HepG2 (cell line): ENCODE data around the gene CDC42BPG.

Experiments used
- EZH2 ChIP-seq: conservative IDR thresholded peaks from 2 replicates; pipeline ENCODE4 v1.6.1; 2012; ENCODE audit warnings: mild to moderate bottlenecking, low read depth, low read length, moderate library complexity
- FOSL2 ChIP-seq: sonication (generic); formaldehyde crosslinking; IDR thresholded peaks from 2 replicates; pipeline ENCODE4 v1.4.0; 2020; ENCODE audit warnings: missing genetic modification reagents
- HNRNPLL ChIP-seq: fragments of 200-400 bp; formaldehyde crosslinking; IDR thresholded peaks from 2 replicates; pipeline ENCODE4 v1.6.1; 2017; ENCODE audit warnings: mild to moderate bottlenecking, low read depth, low read length; ENCODE audit not compliant: poor library complexity, severe bottlenecking
- KAT7 ChIP-seq: IDR thresholded peaks from 2 replicates; pipeline ENCODE4 v1.6.1; 2018; ENCODE audit warnings: borderline replicate concordance, missing compliant biosample characterization
- NFYB ChIP-seq: sonication (generic); formaldehyde crosslinking; IDR thresholded peaks from 2 replicates; pipeline ENCODE4 v1.4.0; 2020; ENCODE audit warnings: missing genetic modification reagents
- PHB2 ChIP-seq: fragments of 450-650 bp; IDR thresholded peaks from 2 replicates; pipeline ENCODE4 v1.6.1; 2018; ENCODE audit not compliant: partially characterized antibody
- RAD51 ChIP-seq: fragments of 450-650 bp; IDR thresholded peaks from 2 replicates; pipeline ENCODE4 v1.6.1; 2016; ENCODE audit warnings: borderline replicate concordance
- SIX1 ChIP-seq: sonication (generic); formaldehyde crosslinking; IDR thresholded peaks from 2 replicates; pipeline ENCODE4 v1.4.0; 2020; ENCODE audit warnings: missing genetic modification reagents, borderline replicate concordance
- TF ChIP-seq, protein P1 (sequence below): sonication (generic); formaldehyde crosslinking; IDR thresholded peaks from 2 replicates; pipeline ENCODE4 v1.5.0; 2020; ENCODE audit warnings: mild to moderate bottlenecking, missing genetic modification reagents, moderate library complexity
- TF ChIP-seq, protein P2 (sequence below): IDR thresholded peaks from 2 replicates; pipeline ENCODE4 v1.6.1; 2012; ENCODE audit warnings: inconsistent platforms

DNA sequence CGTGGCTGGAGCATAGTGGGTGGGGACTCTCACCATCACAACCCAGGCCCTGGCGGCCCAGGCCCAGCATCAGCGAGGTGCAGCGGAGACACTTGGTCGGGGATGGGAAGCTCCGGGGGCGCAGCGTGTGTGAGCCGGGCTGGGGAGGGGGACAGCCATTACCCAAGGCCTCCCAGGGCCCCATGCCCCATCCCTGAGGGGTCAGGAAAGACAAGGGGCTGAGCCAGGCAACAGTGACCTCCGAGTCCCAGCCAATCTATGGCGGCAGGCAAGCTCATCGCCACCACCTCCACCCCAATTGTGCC is 11.3 kb downstream of the CDC42BPG start:
- TF ChIP-seq FOSL2 (no peak), RAD51 (no peak), KAT7 (no peak), NFYB (CRISPR knock-in tag) (no peak), PHB2 (no peak), SIX1 (no peak), HNRNPLL (no peak), EZH2 (no peak)
- TF ChIP-seq, protein P1, sequence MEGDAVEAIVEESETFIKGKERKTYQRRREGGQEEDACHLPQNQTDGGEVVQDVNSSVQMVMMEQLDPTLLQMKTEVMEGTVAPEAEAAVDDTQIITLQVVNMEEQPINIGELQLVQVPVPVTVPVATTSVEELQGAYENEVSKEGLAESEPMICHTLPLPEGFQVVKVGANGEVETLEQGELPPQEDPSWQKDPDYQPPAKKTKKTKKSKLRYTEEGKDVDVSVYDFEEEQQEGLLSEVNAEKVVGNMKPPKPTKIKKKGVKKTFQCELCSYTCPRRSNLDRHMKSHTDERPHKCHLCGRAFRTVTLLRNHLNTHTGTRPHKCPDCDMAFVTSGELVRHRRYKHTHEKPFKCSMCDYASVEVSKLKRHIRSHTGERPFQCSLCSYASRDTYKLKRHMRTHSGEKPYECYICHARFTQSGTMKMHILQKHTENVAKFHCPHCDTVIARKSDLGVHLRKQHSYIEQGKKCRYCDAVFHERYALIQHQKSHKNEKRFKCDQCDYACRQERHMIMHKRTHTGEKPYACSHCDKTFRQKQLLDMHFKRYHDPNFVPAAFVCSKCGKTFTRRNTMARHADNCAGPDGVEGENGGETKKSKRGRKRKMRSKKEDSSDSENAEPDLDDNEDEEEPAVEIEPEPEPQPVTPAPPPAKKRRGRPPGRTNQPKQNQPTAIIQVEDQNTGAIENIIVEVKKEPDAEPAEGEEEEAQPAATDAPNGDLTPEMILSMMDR (CRISPR knock-in tag), result no peak
- TF ChIP-seq, protein P2, sequence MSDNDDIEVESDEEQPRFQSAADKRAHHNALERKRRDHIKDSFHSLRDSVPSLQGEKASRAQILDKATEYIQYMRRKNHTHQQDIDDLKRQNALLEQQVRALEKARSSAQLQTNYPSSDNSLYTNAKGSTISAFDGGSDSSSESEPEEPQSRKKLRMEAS, result no peak
